ENCODE data around the gene ZNF865. TPM values are rescaled to one million over a fixed set of nuclear protein-coding genes. Genes with fewer than 3 reads are reported as not detected.
A peak's percentile ranks its signal among the peaks of the same experiment; 100 is the strongest.

ZNF865 gene
- total RNA-seq (2012; rRNA removed) (under 0.01 TPM in 2 replicates), polyA plus RNA-seq (2012; rRNA removed) (4.6 and 6.3 TPM in 2 replicates), Bru-seq, nascent RNA (percentile 86 among the genes with signal in this experiment), BruChase-seq, experiment 1, labeled RNA remaining after a 6-hour chase (percentile 84 among the genes with signal in this experiment), BruChase-seq, experiment 2, labeled RNA remaining after a 2-hour chase (percentile 78 among the genes with signal in this experiment)
- polyA plus RNA-seq (2012; cell fraction: cytosol; rRNA removed): 4.5 and 9.2 TPM in 2 replicates
- polyA plus RNA-seq (2012; cell fraction: nucleus; rRNA removed; ENCODE audit: low replicate concordance): 7.6 and 24.5 TPM in 2 replicates
- long read RNA-seq, partial matches to known transcripts: 0 of 6 reads
- long read RNA-seq, other reads (novel, unspliced or antisense): 6 of 6 reads

GRCh38 chr19:55605637-55606470 is at the start of gene ZNF865:
ZNF865 (plus strand) TSS chr19:55605647; CDS start chr19:55613619, 7,972 bp downstream.
- peaks cover 6% of the 10 kb centered on the region; the same call in 1 of the 2 replicates for H3K9me1 ChIP-seq (ENCODE audit: insufficient read depth, low read length)
- in situ Hi-C loops (cut with MboI; ENCODE audit: low sequenced_read_pairs): loop anchor here (5.0 kb wide), 1 partner anchor 89 kb away; no protein-coding TSS in a partner anchor
- peaks cover 17% of the 10 kb centered on the region for H3K36me3 ChIP-seq (ENCODE audit: control insufficient read depth, insufficient read depth, low read length)
- 0% methylated on average over 12 of the region's 44 CpGs; no CpG with 5 or more reads in 1 of the 2 experiments for WGBS, 2 experiments (ENCODE audit: extremely low coverage in 2 of 2, insufficient read length in 1 of 2)
- peak within 1 kb of the TSS; percentile 92 for H3K56ac ChIP-seq (ENCODE audit: extremely low read depth, insufficient read depth, low read length)
- H2BK5ac ChIP-seq (ENCODE audit: low read depth, low read length, poor library complexity, severe bottlenecking): peak within 1 kb of the TSS; percentile 90
- peak within 1 kb of the TSS; percentile 89 for H3K9ac ChIP-seq (ENCODE audit: low read depth, low read length)
- H3K14ac ChIP-seq (replicated peaks; ENCODE audit: low read depth, low read length): peak within 1 kb of the TSS; percentile 100
- peak within 1 kb of the TSS; percentile 50; the same call in 1 of the 2 replicates for H2BK20ac ChIP-seq (ENCODE audit: low read depth, low read length)
- peak within 1 kb of the TSS; percentile 87 for H4K91ac ChIP-seq (ENCODE audit: insufficient read depth, low read depth, low read length)
- dilution Hi-C loops (cut with HindIII; ENCODE audit: low sequenced_read_pairs, unreplicated experiment): no loop called here
- ChIA-PET POLR2A (ENCODE audit: unreplicated experiment) (interaction anchor here (0.5 to 1.1 kb wide), 2 partner anchors 32 to 74 kb away, joined by 4 to 7 read pairs; no protein-coding TSS in a partner anchor), CTCF (interaction anchor here (0.6 to 2.3 kb wide), 8 partner anchors 13 to 245 kb away, joined by 3 to 11 read pairs (median 6); partner anchors contain the start of genes U2AF2 and ZNF784)
- peak within 1 kb of the TSS; percentile 97 for H3K4me2 ChIP-seq (ENCODE audit: low read depth, low read length)
- H2BK120ac ChIP-seq (ENCODE audit: low read depth, low read length): peak within 1 kb of the TSS; percentile 77
- ATAC-seq (ENCODE audit: low read depth) (peak; percentile 41), DNase-seq (peak; percentile 87)
- H2AK9ac ChIP-seq (replicated peaks; ENCODE audit: low read depth, low read length, poor library complexity): peak within 1 kb of the TSS; percentile 100
- H4K20me1 ChIP-seq (ENCODE audit: insufficient read depth, low read length): peaks cover 24% of the 10 kb centered on the region; the same call in 1 of the 2 replicates
- peaks cover 7% of the 10 kb centered on the region for H3K4me1 ChIP-seq (ENCODE audit: control insufficient read depth, insufficient read depth, low read length)
- H3K18ac ChIP-seq (ENCODE audit: low read depth, low read length): peak within 1 kb of the TSS; percentile 65
- no TSS peak for BruUV-seq (replicated peaks)
- peak within 1 kb of the TSS; percentile 91 for H3K23ac ChIP-seq (ENCODE audit: low read depth, low read length)
- peak within 1 kb of the TSS; percentile 100 for H2AK5ac ChIP-seq (ENCODE audit: low read depth, low read length)
- peak within 1 kb of the TSS; percentile 82 for H4K5ac ChIP-seq (ENCODE audit: low read depth, low read length)
- peak within 1 kb of the TSS; percentile 87 to 95 for H4K8ac ChIP-seq (ENCODE audit: low read depth in 2 of 2, low read length in 2 of 2)
- peaks cover 37 to 63% of the 10 kb centered on the region in 2 experiments for H3K79me1 ChIP-seq (ENCODE audit: low read depth in 1 of 2, low read length in 2 of 2)
- peak within 1 kb of the TSS; percentile 76 for H3K4me3 ChIP-seq (ENCODE audit: insufficient read depth, low read depth, low read length)
- H3K27me3 ChIP-seq (ENCODE audit: control insufficient read depth, insufficient read depth, low read length): no peaks in the 10 kb centered on the region
- peak within 1 kb of the TSS; percentile 30; the same call in 1 of the 3 replicates for H2BK15ac ChIP-seq (ENCODE audit: low read depth, low read length)
- intact Hi-C loops (cut with micrococcal nuclease): loop anchor here (1.0 to 2.0 kb wide), 2 partner anchors 89 to 145 kb away; partner anchors contain the start of gene ISOC2
- H3K4ac ChIP-seq (ENCODE audit: low read depth, low read length): peak within 1 kb of the TSS; percentile 97
- peaks cover 5% of the 10 kb centered on the region; the same call in 1 of the 2 replicates for H3K9me3 ChIP-seq (ENCODE audit: control insufficient read depth, insufficient read depth, low read length)
- peak within 1 kb of the TSS; percentile 91 for H3K27ac ChIP-seq (ENCODE audit: insufficient read depth, low read length)
- H2AFZ ChIP-seq (replicated peaks; ENCODE audit: low read length, poor library complexity): peak within 1 kb of the TSS; percentile 92
- peak; percentile 89 for TF ChIP-seq RFX5 (IDR thresholded peaks at IDR 0.05; ENCODE audit: low read depth, low read length)
- peak; percentile 89 for TF ChIP-seq SMC3 (IDR thresholded peaks at IDR 0.05; ENCODE audit: low read depth, low read length)
- TF ChIP-seq USF2 (IDR thresholded peaks at IDR 0.05; ENCODE audit: low read depth, low read length): no peak
- TF ChIP-seq POLR2A (IDR thresholded peaks at IDR 0.05; ENCODE audit: low read depth, low read length): peak; percentile 55; the same call in 1 of the 2 replicates
- peak; percentile 89 for TF ChIP-seq RAD21 (IDR thresholded peaks at IDR 0.05; ENCODE audit: low read length)
- no peak for TF ChIP-seq CHD1 (IDR thresholded peaks at IDR 0.05; ENCODE audit: low read depth, low read length)
- 0 out of 2 replicates have a peak, but pooled peaks have one; percentile 6 for TF ChIP-seq BHLHE40 (IDR thresholded peaks at IDR 0.05; ENCODE audit: low read depth, low read length)
- TF ChIP-seq MXI1 (IDR thresholded peaks at IDR 0.05; ENCODE audit: borderline replicate concordance, low read depth, low read length): 0 out of 2 replicates have a peak, but pooled peaks have one; percentile 21
- no peak for TF ChIP-seq ELK1 (IDR thresholded peaks at IDR 0.05; ENCODE audit: borderline replicate concordance, low read depth, low read length)
- peak; percentile 93 for TF ChIP-seq CTCF (conservative IDR thresholded peaks at IDR 0.05; ENCODE audit: low read depth, low read length)

Measured in IMR-90 (cell line).